WERI-Rb-1 (cell line): ENCODE results near the gene DRAXIN.

Experiments
- DNase-seq: peaks from one replicate; pipeline ENCODE4 v3.0.0-alpha.2; 2020
- H3K27ac ChIP-seq: fragments of 250-450 bp; sonication (Bioruptor Pico); 2 replicates; pipeline ENCODE4 v1.5.1; 2020; ENCODE audit warnings: mild to moderate bottlenecking, moderate library complexity
- H3K27me3 ChIP-seq: fragments of 250-450 bp; sonication (Bioruptor Pico); 2 replicates; pipeline ENCODE4 v1.5.1; 2021; ENCODE audit warnings: mild to moderate bottlenecking, low read depth, moderate library complexity; ENCODE audit not compliant: insufficient read depth, severe bottlenecking
- H3K36me3 ChIP-seq: fragments of 250-450 bp; sonication (Bioruptor Pico); 2 replicates; pipeline ENCODE4 v1.5.1; 2020; ENCODE audit warnings: mild to moderate bottlenecking, moderate library complexity
- H3K4me3 ChIP-seq: 2 replicates; pipeline ENCODE4 v1.5.1; 2011; ENCODE audit warnings: low read depth, mild to moderate bottlenecking, control low read depth, low read length
- H3K9me3 ChIP-seq: fragments of 250-450 bp; sonication (Bioruptor Pico); 2 replicates; pipeline ENCODE4 v1.5.1; 2021; ENCODE audit warnings: mild to moderate bottlenecking, moderate library complexity; ENCODE audit not compliant: severe bottlenecking
- CTCF ChIP-seq: IDR thresholded peaks from 2 replicates; pipeline ENCODE4 v1.5.1; 2011; ENCODE audit warnings: low read depth, mild to moderate bottlenecking, control low read depth, inconsistent platforms, low read length

The DRAXIN gene

GRCh38 chr1:11693024-11693590, 1.6 kb downstream of the DRAXIN start:
- Histone ChIP-seq H3K36me3 (no peaks in the 10 kb centered on the region), H3K27me3 (no peaks in the 10 kb centered on the region), H3K9me3 (no peaks in the 10 kb centered on the region), H3K4me3 (no peak overlapping the region), H3K27ac (no peak overlapping the region)
- TF ChIP-seq CTCF: no peak
- no peak for DNase-seq

- H3K27ac ChIP-seq: no peak overlapping the region
- H3K4me3 ChIP-seq: no peak overlapping the region
- DNase-seq: no peak
- no peaks in the 10 kb centered on the region for H3K27me3 ChIP-seq
- H3K36me3 ChIP-seq: no peaks in the 10 kb centered on the region
- no peaks in the 10 kb centered on the region for H3K9me3 ChIP-seq
- no peak for TF ChIP-seq CTCF
Observed at GRCh38 chr1:11693917-11694316, 2.4 kb downstream of the DRAXIN start.

- TF ChIP-seq CTCF: no peak
- no peak for DNase-seq
- Histone ChIP-seq H3K27ac (no peak overlapping the region), H3K9me3 (no peaks in the 10 kb centered on the region), H3K4me3 (no peak overlapping the region), H3K27me3 (no peaks in the 10 kb centered on the region), H3K36me3 (no peaks in the 10 kb centered on the region)
Observed at GRCh38 chr1:11695861-11696260, 4.4 kb downstream of the DRAXIN start.

- Histone ChIP-seq H3K36me3 (no peaks in the 10 kb centered on the region), H3K27me3 (no peaks in the 10 kb centered on the region), H3K9me3 (no peaks in the 10 kb centered on the region), H3K27ac (no peak overlapping the region), H3K4me3 (no peak overlapping the region)
- no peak for DNase-seq
- no peak for TF ChIP-seq CTCF
Observed at GRCh38 chr1:11697188-11697892, 5.8 kb downstream of the DRAXIN start.

GRCh38 chr1:11697893-11698210, 6.3 kb downstream of the DRAXIN start:
- no peak for DNase-seq
- Histone ChIP-seq H3K9me3 (no peaks in the 10 kb centered on the region), H3K4me3 (no peak overlapping the region), H3K36me3 (no peaks in the 10 kb centered on the region), H3K27ac (no peak overlapping the region), H3K27me3 (no peaks in the 10 kb centered on the region)
- no peak for TF ChIP-seq CTCF
